ENCODE data around the gene AHRR. TPM values are rescaled to one million over a fixed set of nuclear protein-coding genes. Genes with fewer than 3 reads are reported as not detected.
"Not testable (repeated sequence)": the region's sequence is repeated elsewhere in the genome, so short reads cannot be mapped to it uniquely, and the experiment has no call there.

Gene AHRR
- polyA plus RNA-seq, 3 donors: 1.6 to 2.1 (median 1.9) TPM

DNA sequence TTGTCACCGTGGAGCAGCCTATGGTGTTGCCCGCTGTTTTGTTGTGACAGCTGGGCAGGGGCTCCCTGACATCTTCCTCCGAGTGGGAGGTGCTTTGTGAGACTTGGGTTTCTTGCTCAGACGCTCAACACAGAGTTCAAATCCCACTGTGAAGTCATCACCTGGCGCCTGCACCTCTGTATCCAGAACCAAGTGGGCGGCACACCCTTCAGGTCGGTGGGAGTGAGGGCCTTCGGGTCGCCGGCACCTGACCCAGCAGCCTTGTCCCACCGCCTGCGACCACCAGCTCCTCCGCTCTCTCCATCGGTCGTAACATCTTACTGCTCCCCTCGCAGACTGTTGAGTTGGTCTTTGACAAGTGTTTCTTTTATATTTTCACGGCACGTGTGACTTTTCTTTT is 83.9 kb downstream of the AHRR start:
- DNase-seq (ENCODE audit: low read depth in 3 of 3, low spot score in 2 of 3): no peak

DNA sequence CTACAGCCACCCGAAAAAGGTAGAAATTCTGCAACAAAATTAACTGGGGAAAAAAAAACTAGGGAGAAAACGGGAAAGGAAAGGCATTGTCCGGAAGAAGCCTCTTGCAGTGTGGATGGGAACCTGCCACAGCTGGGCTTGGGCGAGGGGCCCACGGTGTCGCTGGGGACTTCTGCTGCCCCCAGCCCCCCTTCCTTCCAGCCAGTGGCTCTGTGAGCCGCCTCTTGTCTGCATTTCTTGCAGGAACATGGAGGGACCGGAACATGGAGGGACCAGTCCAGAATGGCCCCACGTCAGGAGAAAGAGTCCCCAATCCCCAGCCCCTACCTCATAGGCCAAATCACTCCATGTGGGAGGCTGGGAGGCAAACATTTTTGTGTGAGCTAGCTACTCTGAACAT is 84.5 kb downstream of the AHRR start:
- DNase-seq (ENCODE audit: low read depth in 3 of 3, low spot score in 2 of 3): no peak

DNA sequence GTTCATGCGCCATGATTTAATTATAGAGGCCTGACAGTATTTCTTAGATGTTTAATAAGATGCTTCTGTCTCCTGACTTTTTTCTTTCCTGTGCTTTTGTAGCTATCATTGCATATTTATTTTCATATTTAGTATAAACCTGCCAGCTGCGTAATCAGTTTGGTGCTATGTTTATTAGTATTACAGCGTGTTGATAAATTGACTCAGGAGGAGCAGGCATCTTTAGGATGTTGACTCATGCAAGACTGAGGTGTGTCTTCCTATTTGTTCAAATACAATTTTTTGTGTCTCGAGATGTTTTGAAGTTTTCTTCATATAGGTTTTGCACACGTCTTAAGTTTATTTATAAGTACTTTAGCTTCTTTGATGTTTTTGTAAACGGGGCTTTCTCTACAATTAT is 85.5 kb downstream of the AHRR start:
- DNase-seq (ENCODE audit: low read depth in 3 of 3, low spot score in 2 of 3): no peak

GRCh38 chr5:407801-408268 is 86.3 kb downstream of the AHRR start:
- DNase-seq (ENCODE audit: low read depth in 3 of 3, low spot score in 2 of 3): no peak

DNA sequence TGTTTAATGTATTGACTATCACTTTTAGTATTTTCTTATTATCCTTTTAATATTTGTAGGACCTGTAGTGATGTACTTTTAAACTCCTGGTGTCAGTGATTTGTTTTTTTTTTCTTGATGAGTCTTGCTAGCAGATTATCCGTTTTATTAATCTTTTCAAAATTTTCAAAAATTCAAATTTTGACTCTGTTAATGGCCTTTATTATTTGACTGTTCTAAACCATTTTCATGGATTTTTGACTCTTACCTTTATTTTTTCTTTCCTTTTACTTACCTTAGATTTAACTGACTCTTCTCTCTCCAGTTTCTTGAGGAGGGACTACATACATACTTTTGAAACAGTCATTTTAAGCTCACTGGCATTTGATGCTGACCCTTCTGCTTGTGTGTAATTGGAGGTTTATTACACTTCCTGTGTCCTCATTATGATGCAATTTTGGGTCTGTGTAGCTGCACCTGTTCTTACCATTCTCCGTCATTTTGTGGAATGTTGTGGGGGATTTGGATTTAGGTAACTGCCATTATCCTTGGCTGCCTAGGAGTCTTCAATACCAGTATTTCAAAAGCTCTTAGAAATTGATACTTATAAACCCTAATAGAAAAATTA is 89.5 kb downstream of the AHRR start:
- no peak for DNase-seq (ENCODE audit: low read depth in 3 of 3, low spot score in 2 of 3)

GRCh38 chr5:411728-412127 is 90.2 kb downstream of the AHRR start:
- no peak for DNase-seq (ENCODE audit: low read depth in 3 of 3, low spot score in 2 of 3)

- not testable (repeated sequence) for DNase-seq (ENCODE audit: low read depth in 3 of 3, low spot score in 2 of 3)
Measured at GRCh38 chr5:414991-415927, 93.7 kb downstream of the AHRR start.

DNA sequence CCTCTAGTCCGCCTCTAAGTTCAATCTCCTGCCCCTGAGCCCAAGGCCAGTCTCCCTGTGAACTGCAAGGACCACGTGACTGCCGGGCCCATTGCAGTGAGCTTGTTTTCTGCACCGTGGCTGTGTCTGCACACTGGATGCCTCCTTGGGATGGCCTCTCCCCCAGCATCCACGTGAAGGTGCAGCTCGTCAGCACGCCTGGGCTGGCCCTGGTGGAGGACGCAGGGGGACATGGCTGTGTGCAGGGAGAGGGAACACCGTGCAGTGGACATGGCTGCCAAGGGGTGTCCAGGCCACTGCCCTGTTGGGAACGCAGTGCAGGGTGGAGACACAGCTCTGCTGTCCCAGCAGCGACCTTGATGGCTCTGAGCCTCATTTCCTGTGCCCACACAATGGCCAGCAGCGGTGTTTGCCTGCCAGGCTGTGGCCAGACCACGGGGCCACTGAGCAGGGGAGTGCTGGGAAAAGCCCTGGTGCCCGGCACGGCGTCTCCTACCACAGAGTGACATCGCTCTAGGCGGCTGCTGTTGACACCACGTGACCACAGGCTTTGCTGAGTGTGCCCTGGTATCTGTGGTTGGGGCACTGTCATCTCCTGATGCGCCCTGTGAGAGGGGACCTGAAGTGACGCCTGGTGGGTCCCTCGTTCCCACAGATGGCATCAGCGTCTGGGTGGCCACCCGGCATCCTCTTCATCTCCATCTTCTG is 94.6 kb downstream of the AHRR start:
- DNase-seq (ENCODE audit: low read depth in 3 of 3, low spot score in 2 of 3): no peak

GRCh38 chr5:416636-416960 is 95.1 kb downstream of the AHRR start:
- DNase-seq (ENCODE audit: low read depth in 3 of 3, low spot score in 2 of 3): no peak

- no peak for DNase-seq (ENCODE audit: low read depth in 3 of 3, low spot score in 2 of 3)
Measured at GRCh38 chr5:417301-418161, 96.0 kb downstream of the AHRR start.

- no peak for DNase-seq (ENCODE audit: low read depth in 3 of 3, low spot score in 2 of 3)
Measured at GRCh38 chr5:418162-419121, 96.9 kb downstream of the AHRR start.

DNA sequence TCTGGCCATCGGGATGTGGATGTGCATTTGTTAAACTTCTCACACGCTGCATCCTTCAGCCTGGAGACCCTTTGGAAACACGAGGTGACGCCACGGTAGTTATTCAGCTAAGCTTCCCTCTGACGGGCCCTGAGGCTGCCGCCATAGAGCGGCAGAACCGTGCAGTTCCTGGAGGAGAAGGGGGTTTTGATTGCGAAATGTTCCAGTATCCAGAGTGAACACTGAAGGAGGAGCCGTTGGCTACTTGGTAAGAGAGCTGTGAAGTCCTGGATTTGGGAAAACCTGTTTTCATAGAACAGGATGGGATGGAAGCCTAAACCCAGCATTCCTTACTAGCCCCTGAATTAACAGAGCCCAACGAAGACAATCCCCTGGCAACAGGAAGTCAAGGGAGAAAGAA is 98.5 kb downstream of the AHRR start:
- DNase-seq (ENCODE audit: low read depth in 3 of 3, low spot score in 2 of 3): no peak

DNA sequence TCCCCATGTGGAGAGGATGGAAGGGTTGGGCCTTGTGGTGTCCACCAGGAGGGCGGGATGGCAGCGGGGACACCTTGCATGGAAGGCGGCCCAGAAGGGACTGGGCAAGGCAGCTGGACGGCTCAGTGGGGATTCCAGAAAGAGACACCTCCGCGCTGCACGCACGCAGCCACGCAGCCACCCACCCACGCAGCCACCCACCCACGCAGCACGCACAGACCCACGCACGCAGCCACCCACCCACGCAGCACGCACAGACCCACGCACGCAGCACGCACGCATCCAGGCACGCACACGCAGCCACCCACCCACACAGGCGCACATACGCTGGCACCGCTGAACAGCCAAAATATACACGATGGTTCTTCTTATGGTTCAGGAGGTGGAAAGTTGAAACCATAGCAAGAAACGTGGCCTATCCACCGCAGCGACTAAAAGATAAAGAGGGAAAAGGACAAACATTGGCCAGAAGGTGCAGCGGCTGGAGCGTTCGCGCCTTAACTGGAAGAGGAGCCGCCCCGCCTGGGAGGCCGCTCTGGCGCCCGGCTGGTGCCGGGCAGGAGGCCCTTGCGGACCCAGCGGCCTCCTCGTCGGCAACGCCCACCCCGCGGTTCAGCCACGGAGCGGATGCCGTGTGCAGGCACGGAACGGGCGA is 99.2 kb downstream of the AHRR start:
- DNase-seq (ENCODE audit: low read depth in 3 of 3, low spot score in 2 of 3): no peak

GRCh38 chr5:421287-421880 is 99.9 kb downstream of the AHRR start:
- DNase-seq (ENCODE audit: low read depth in 3 of 3, low spot score in 2 of 3): no peak

DNA sequence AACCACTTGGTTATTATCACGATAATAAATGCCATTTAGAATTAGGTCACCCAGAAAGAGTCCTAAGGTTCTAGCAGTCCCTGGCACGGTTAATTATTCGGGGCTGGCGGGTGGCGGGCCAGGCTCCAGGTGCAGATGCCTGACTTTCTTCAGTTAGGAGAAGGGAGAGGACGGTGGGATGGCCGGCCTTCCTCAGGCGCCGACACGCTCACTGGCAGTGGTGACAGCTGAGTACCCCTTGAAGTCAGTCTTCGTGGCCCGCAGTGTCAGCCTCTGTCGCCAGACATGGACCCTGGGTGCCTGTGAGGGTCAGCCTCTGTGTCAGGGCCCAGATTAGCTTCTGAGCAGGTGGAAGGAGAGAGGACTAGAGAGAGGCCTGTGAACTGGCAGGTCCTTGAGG is 100.4 kb downstream of the AHRR start:
- no peak for DNase-seq (ENCODE audit: low read depth in 3 of 3, low spot score in 2 of 3)

GRCh38 chr5:422323-423232 is 101.1 kb downstream of the AHRR start:
- no peak for DNase-seq (ENCODE audit: low read depth in 3 of 3, low spot score in 2 of 3)

DNA sequence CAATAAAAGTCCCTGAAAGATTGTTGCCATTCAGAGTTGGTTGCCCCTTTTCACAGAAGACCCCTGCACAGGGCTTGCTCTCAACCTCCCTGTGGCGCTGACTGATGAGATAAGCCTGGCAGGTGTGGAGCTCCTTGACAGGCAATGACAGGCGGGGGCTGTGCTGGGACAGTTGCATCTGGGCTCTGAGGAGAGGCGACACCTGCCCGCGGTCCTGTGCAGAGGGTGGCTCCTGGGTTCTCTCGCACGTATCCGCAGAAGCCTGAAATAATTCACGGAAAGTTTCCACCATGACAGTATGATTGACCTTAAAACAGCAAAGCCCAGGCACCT is 101.7 kb downstream of the AHRR start:
- DNase-seq (ENCODE audit: low read depth in 3 of 3, low spot score in 2 of 3): no peak
